GM12878 (cell line): Measurements from ENCODE around the gene C19orf12. TPM values are rescaled to one million over a fixed set of nuclear protein-coding genes. Genes with fewer than 3 reads are reported as not detected.

ENCODE experiments used
- ATAC-seq: fragments of 200-7000 bp; cut with Tn5 transposase; 3 replicates; pipeline ENCODE4 v1.9.1; 2020; ENCODE audit warnings: mild to moderate bottlenecking, moderate library complexity
- BruUV-seq: library from RNA; stranded (reverse); fragments of 400-500 nt; replicated peaks from 2 replicates; lab custom pipeline; 2021; lab: Mats Ljungman, UMichigan
- CTCF ChIA-PET: fragments of 300-600 bp; sonication (Branson Sonifier 250); formaldehyde crosslinking; extraction: SDS; loops from one replicate; lab custom pipeline; 2021; ENCODE audit warnings: inconsistent platforms; lab: Yijun Ruan, JAX
- POLR2A ChIA-PET: fragments of 350-600 bp; formaldehyde crosslinking; extraction: SDS; loops from one replicate; lab custom pipeline; 2021; ENCODE audit warnings: inconsistent platforms; lab: Charles Lee
- RAD21 ChIA-PET: fragments of 300-600 bp; sonication (Branson Sonifier 250); formaldehyde crosslinking; loops from one replicate; lab custom pipeline; 2023; ENCODE audit warnings: antibody characterized with exemption; ENCODE audit not compliant: unreplicated experiment; lab: Charles Lee
- SMC1A ChIA-PET: fragments of 300-600 bp; sonication (Branson Sonifier 250); formaldehyde crosslinking; loops from one replicate; lab custom pipeline; 2023; ENCODE audit not compliant: unreplicated experiment, uncharacterized antibody; lab: Charles Lee
- DNase-seq: peaks from one replicate; pipeline ENCODE4 v3.0.0-alpha.2; 2011; ENCODE audit warnings: low read depth, low spot score
- FAIRE-seq: peaks from 3 replicates; lab custom pipeline; 2011; peaks lifted over from hg19 to GRCh38; lab: Jason Lieb, UNC
- H2AFZ ChIP-seq: 2 replicates; pipeline ENCODE4 v1.6.0; 2011; ENCODE audit warnings: low read depth, low read length, control low read depth; ENCODE audit not compliant: control insufficient read depth
- H3K27ac ChIP-seq: 2 replicates; pipeline ENCODE4 v1.5.1; 2011; ENCODE audit warnings: control low read depth; ENCODE audit not compliant: control insufficient read depth, insufficient read depth
- H3K27me3 ChIP-seq, 2 experiments: replicated peaks in 1 of 2; 2 replicates each; pipeline versions ENCODE4 v1.6.0 to v1.6.1; 2011; ENCODE audit warnings: low read length in 1 of 2; ENCODE audit not compliant: control insufficient read depth in 2 of 2, insufficient read depth in 2 of 2
- H3K36me3 ChIP-seq, 2 experiments: 2 replicates each; pipeline ENCODE4 v1.5.1; 2011; ENCODE audit warnings: low read length in 1 of 2; ENCODE audit not compliant: control insufficient read depth in 2 of 2, insufficient read depth in 2 of 2
- H3K4me1 ChIP-seq: 2 replicates; pipeline ENCODE4 v1.6.1; 2011; ENCODE audit warnings: mild to moderate bottlenecking, low read length, moderate library complexity, mixed read lengths; ENCODE audit not compliant: control insufficient read depth, insufficient read depth
- H3K4me2 ChIP-seq: 2 replicates; pipeline ENCODE4 v1.6.0; 2011; ENCODE audit warnings: control low read depth; ENCODE audit not compliant: control insufficient read depth, insufficient read depth
- H3K4me3 ChIP-seq: fragments of 200-600 bp; sonication (generic); 2 replicates; pipeline ENCODE4 v1.5.1; 2016
- H3K79me2 ChIP-seq: 2 replicates; pipeline ENCODE4 v1.6.0; 2011; ENCODE audit warnings: low read length; ENCODE audit not compliant: control insufficient read depth, insufficient read depth
- H3K9ac ChIP-seq: 2 replicates; pipeline ENCODE4 v1.8.0; 2011; ENCODE audit warnings: low read length, control low read depth, mixed read lengths; ENCODE audit not compliant: control insufficient read depth, insufficient read depth
- H3K9me3 ChIP-seq: replicated peaks from 3 replicates; pipeline ENCODE4 v1.5.1; 2011; ENCODE audit warnings: mild to moderate bottlenecking, low read length; ENCODE audit not compliant: control insufficient read depth, insufficient read depth
- H4K20me1 ChIP-seq: 2 replicates; pipeline ENCODE4 v1.6.0; 2011; ENCODE audit not compliant: control insufficient read depth, insufficient read depth
- LARP7 ChIP-seq: fragments of 450-650 bp; IDR thresholded peaks from 2 replicates; pipeline ENCODE4 v1.6.1; 2017; ENCODE audit warnings: mild to moderate bottlenecking
- MLLT1 ChIP-seq: fragments of 450-650 bp; IDR thresholded peaks from 2 replicates; pipeline ENCODE4 v1.6.1; 2016; ENCODE audit warnings: mild to moderate bottlenecking
- POLR2AphosphoS5 ChIP-seq: IDR thresholded peaks from 2 replicates; pipeline ENCODE4 v1.6.1; 2011; ENCODE audit warnings: mild to moderate bottlenecking, low read length, inconsistent platforms
- SMC3 ChIP-seq: IDR thresholded peaks from 2 replicates; pipeline ENCODE4 v1.6.1; 2011; ENCODE audit warnings: low read length, improper control_type of control experiment, borderline replicate concordance
- SP1 ChIP-seq: IDR thresholded peaks from one replicate; pipeline ENCODE4 v1.6.1; 2011; ENCODE audit warnings: low read depth, low read length
- SREBF2 ChIP-seq: IDR thresholded peaks from 2 replicates; pipeline ENCODE4 v1.6.1; 2012; ENCODE audit warnings: mild to moderate bottlenecking, low read length
- SRF ChIP-seq, 2 experiments: IDR thresholded peaks; 2 replicates each; pipeline ENCODE4 v1.6.1; 2011; ENCODE audit warnings: low read depth in 2 of 2, low read length in 2 of 2, mild to moderate bottlenecking in 1 of 2, moderate library complexity in 1 of 2
- TCF12 ChIP-seq: IDR thresholded peaks from 2 replicates; pipeline ENCODE4 v1.6.1; 2011; ENCODE audit warnings: low read depth, mild to moderate bottlenecking, low read length
- WGBS: methylation state at CpG from one replicate; pipeline ENCODE4 v1.1.6; 2016; ENCODE audit warnings: low lambda C conversion rate; ENCODE audit not compliant: insufficient replicate concordance, insufficient coverage; ENCODE audit errors: missing lambda C conversion rate; 5-methylcytosine and 5-hydroxymethylcytosine counted together
- in situ Hi-C: fragments of 300-500 bp; cut with MboI; formaldehyde crosslinking; loops from 9 replicates; pipeline ENCODE4 v1.14.3; 2018; ENCODE audit warnings: mixed read lengths
- intact Hi-C: fragments of 100-400 bp; cut with micrococcal nuclease; formaldehyde crosslinking; loops from one replicate; pipeline ENCODE4 v1.14.2; 2022; ENCODE audit not compliant: unreplicated experiment
- polyA plus RNA-seq, 11 experiments: library from polyadenylated mRNA; depleted of rRNA in 4 of 11; unstranded in 6 of 11; stranded (reverse) in 5 of 11; fragments of >200 nt; fragmentation: Nextera tagmentation in 4 of 11; fragmentation: Illumina TruSeq in 1 of 11; extraction: Ambion mirVana in 4 of 11; extraction: Trizol in 1 of 11; gene quantifications; 1 replicate in 1 of 11; 2 replicates in 10 of 11; pipeline versions ENCODE4 v1.2.1 to v1.2.3, GENCODE V29; 2011 to 2016; ENCODE audit warnings: inconsistent platforms in 2 of 11, missing spikeins in 2 of 11, low read depth in 1 of 11
- total RNA-seq, 4 experiments: library from RNA; depleted of rRNA in 3 of 4; stranded (reverse); fragments of >200 nt in 3 of 4; fragmentation: Illumina TruSeq in 1 of 4; extraction: Trizol in 1 of 4; gene quantifications; 2 replicates each; pipeline versions ENCODE4 v1.2.1 to v1.2.3, GENCODE V29; 2013 to 2021

C19orf12 gene
- total and polyA plus RNA-seq, 10 of the 15 experiments (the other 5 are each of a cell fraction or from before 2014, with no cell fraction given), result 2.3 to 23.5 (median 20.3) TPM

- Histone ChIP-seq H4K20me1 (no peaks in the 10 kb centered on the region), H2AFZ (no peak overlapping the region), H3K79me2 (peaks cover 12% of the 10 kb centered on the region), H3K4me2 (no peak overlapping the region), H3K36me3 (peaks cover 7 to 38% of the 10 kb centered on the region in 2 experiments), H3K4me3 (no peak overlapping the region), H3K9ac (no peak overlapping the region), H3K27me3 (no peaks in the 10 kb centered on the region), H3K4me1 (peaks cover 29% of the 10 kb centered on the region), H3K9me3 (no peaks in the 10 kb centered on the region), H3K27ac (peak overlapping the region; percentile 42)
- in situ Hi-C loops, result no loop called here
- ChIA-PET CTCF (interaction anchor here (0.9 kb wide), 2 partner anchors 11 kb away, joined by 4 to 5 read pairs; no protein-coding TSS in a partner anchor), SMC1A (interaction anchor here (0.9 to 2.3 kb wide), 4 partner anchors 11 to 72 kb away, joined by 3 to 12 read pairs (median 3); partner anchors contain the start of gene PLEKHF1), POLR2A (interaction anchor here (1.1 kb wide), 1 partner anchor 8 kb away, joined by 4 read pairs; no protein-coding TSS in a partner anchor), RAD21 (interaction anchor here (1.1 to 3.1 kb wide), 3 partner anchors 12 to 38 kb away, joined by 3 to 8 read pairs (median 3); no protein-coding TSS in a partner anchor)
- no TSS peak for BruUV-seq
- intact Hi-C loops, result no loop called here
- TF ChIP-seq SREBF2 (no peak), TCF12 (no peak), MLLT1 (no peak), SP1 (no peak), SMC3 (no peak), SRF (IDR thresholded peaks at IDR 0.05; ENCODE audit: low read depth in 2 of 2, low read length in 2 of 2) (no peak), LARP7 (no peak), POLR2AphosphoS5 (no peak)
- ATAC-seq (no peak), DNase-seq (no peak), FAIRE-seq (no peak)
- WGBS, result 98% methylated on average over 20 of the region's 20 CpGs
Observed at GRCh38 chr19:29678484-29679106, 36.5 kb downstream of the C19orf12 start.
